GM12874 (cell line): ENCODE results near the gene ZNF593OS.
A peak's percentile ranks its signal among the peaks of the same experiment; 100 is the strongest.

ENCODE experiments used
- CTCF ChIP-seq: IDR thresholded peaks from 2 replicates; pipeline ENCODE4 v1.5.1; 2011; ENCODE audit warnings: low read depth, mild to moderate bottlenecking, control low read depth, low read length, moderate library complexity; ENCODE audit not compliant: insufficient read depth

ZNF593OS gene

GRCh38 chr1:26182383-26182696 is 10.7 kb upstream of the ZNF593OS start:
- TF ChIP-seq CTCF: no peak

- no peak for TF ChIP-seq CTCF
Measured at GRCh38 chr1:26181586-26182382, 10.2 kb upstream of the ZNF593OS start.

- TF ChIP-seq CTCF: no peak
Measured at GRCh38 chr1:26180010-26180506, 8.4 kb upstream of the ZNF593OS start.

- no peak for TF ChIP-seq CTCF
Measured at GRCh38 chr1:26177182-26177684, 5.6 kb upstream of the ZNF593OS start, which contains the start of gene CNKSR1. Gene CNKSR1, plus strand, starts transcription at chr1:26177491. Its CDS starts 57 bp downstream, at chr1:26177548.

GRCh38 chr1:26175346-26175745 is 3.7 kb upstream of the ZNF593OS start:
- no peak for TF ChIP-seq CTCF

- TF ChIP-seq CTCF: no peak
Measured at GRCh38 chr1:26170472-26170821, 1.2 kb downstream of the ZNF593OS start.

- peak; percentile 100 for TF ChIP-seq CTCF
Measured at GRCh38 chr1:26169669-26170471, 1.8 kb downstream of the ZNF593OS start, which contains the start of gene ZNF593. Gene ZNF593, plus strand, starts transcription at chr1:26169908. Its CDS starts 76 bp downstream, at chr1:26169984.
